ENCODE results near the gene PYGB. TPM values are rescaled to one million over a fixed set of nuclear protein-coding genes. Genes with fewer than 3 reads are reported as not detected.

The PYGB gene
- 45.9 and 68.8 TPM in 2 replicates for polyA plus RNA-seq (2011; rRNA removed)
- polyA minus RNA-seq (2011; rRNA and poly(A)+ RNA removed), result 65.7 and 82.5 TPM in 2 replicates

DNA sequence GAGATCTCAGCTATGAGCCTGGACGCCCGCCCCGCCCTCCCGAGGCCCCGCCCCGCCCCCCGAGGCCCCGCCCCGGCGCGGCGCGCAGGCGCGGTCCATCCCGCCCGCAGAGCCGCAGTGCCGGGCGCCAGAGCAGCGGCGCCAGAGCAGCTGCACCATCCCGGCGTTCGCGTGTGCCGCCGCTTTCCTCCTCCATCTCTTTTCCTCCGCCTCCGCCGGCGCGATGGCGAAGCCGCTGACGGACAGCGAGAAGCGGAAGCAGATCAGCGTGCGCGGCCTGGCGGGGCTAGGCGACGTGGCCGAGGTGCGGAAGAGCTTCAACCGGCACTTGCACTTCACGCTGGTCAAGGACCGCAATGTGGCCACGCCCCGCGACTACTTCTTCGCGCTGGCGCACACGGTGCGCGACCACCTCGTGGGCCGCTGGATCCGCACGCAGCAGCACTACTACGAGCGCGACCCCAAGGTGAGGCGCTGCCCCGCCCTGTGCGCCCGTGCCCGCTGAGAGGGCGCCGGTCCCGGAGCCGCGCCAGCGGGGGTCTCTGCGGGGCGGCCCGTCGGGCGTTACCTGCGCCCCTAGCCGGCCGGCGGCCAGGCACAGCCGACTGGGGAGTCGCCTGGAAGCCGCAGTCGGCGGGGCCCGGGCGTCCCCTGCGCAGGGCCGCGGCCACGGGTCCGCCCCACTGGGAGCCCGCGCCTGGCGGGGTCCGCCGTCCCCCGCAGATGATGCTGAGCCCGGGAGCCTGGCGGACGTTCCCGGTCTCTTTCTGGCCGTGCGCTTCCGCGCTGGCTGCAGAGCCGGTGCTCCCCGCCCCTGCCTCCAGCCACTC is at the start of gene PYGB:
Gene PYGB (plus strand): TSS at position 130 of the 830 bp plus-strand sequence. CDS start 94 bp downstream, at position 224.
- no peaks in the 10 kb centered on the region for H3K27me3 ChIP-seq (ENCODE audit: control insufficient read depth, insufficient read depth, low read length)
- POLR2A ChIA-PET, result interaction anchor here (0.6 kb wide), 1 partner anchor 123 kb away, joined by 8 read pairs; no protein-coding TSS in a partner anchor
- 0 out of 2 replicates have a peak, but pooled peaks cover 2% of the 10 kb centered on the region for H3K36me3 ChIP-seq (ENCODE audit: control insufficient read depth, insufficient read depth, low read length)
- TF ChIP-seq, protein P1, sequence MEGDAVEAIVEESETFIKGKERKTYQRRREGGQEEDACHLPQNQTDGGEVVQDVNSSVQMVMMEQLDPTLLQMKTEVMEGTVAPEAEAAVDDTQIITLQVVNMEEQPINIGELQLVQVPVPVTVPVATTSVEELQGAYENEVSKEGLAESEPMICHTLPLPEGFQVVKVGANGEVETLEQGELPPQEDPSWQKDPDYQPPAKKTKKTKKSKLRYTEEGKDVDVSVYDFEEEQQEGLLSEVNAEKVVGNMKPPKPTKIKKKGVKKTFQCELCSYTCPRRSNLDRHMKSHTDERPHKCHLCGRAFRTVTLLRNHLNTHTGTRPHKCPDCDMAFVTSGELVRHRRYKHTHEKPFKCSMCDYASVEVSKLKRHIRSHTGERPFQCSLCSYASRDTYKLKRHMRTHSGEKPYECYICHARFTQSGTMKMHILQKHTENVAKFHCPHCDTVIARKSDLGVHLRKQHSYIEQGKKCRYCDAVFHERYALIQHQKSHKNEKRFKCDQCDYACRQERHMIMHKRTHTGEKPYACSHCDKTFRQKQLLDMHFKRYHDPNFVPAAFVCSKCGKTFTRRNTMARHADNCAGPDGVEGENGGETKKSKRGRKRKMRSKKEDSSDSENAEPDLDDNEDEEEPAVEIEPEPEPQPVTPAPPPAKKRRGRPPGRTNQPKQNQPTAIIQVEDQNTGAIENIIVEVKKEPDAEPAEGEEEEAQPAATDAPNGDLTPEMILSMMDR (IDR thresholded peaks at IDR 0.05; ENCODE audit: insufficient read depth, low read depth, low read length), result no peak
- H3K4me3 ChIP-seq (ENCODE audit: low read depth, low read length), result peak within 1 kb of the TSS; percentile 61
- CTCF ChIA-PET, result interaction anchor here (0.9 to 2.4 kb wide), 8 partner anchors 10 to 47 kb away, joined by 3 to 9 read pairs (median 6); no protein-coding TSS in a partner anchor
- DNase-seq (ENCODE audit: low read depth), result peak; percentile 37

DNA sequence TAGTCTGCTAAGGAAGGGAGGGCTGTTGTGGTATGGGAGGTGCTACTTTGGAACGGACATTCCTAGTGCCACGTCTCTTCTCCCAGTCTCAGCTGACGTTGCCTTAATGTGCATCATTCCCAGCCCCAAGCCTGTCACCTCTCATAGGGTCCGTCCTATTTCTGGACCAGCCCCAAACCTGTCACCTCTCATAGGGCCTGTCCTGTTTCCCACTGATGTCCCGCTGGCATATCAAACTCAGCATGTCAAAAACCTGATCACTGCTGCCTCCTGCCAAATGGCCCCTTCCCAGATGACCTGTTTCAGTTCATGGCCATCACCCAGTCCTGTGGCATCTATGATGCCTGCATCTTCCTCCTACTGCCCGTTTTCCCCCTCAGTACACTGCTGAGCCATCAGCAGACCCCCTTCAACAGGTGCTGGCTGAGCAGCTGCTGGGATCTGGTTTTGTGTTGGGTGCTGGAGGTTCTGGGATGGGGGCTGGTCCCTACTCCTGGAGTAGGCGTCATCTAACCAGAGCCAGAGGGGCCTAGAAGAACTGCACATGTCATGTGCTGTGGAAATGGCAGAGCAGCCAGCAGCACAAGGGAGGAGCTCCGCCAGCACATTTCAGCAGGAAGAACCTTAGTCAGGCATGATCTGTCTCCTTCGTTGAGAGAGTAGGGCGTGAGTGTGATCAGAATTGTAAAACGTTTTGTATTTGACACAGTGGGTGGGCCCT is 49.1 kb upstream of the PYGB start:
- Histone ChIP-seq H3K27me3 (ENCODE audit: control insufficient read depth, insufficient read depth, low read length) (no peaks in the 10 kb centered on the region), H3K4me3 (ENCODE audit: low read depth, low read length) (no peak overlapping the region), H3K36me3 (ENCODE audit: control insufficient read depth, insufficient read depth, low read length) (no peaks in the 10 kb centered on the region)
- CTCF ChIA-PET, result no interaction called here
- TF ChIP-seq, protein P1 (IDR thresholded peaks at IDR 0.05; ENCODE audit: insufficient read depth, low read depth, low read length), result no peak
- POLR2A ChIA-PET, result no interaction called here
- DNase-seq (ENCODE audit: low read depth), result no peak

DNA sequence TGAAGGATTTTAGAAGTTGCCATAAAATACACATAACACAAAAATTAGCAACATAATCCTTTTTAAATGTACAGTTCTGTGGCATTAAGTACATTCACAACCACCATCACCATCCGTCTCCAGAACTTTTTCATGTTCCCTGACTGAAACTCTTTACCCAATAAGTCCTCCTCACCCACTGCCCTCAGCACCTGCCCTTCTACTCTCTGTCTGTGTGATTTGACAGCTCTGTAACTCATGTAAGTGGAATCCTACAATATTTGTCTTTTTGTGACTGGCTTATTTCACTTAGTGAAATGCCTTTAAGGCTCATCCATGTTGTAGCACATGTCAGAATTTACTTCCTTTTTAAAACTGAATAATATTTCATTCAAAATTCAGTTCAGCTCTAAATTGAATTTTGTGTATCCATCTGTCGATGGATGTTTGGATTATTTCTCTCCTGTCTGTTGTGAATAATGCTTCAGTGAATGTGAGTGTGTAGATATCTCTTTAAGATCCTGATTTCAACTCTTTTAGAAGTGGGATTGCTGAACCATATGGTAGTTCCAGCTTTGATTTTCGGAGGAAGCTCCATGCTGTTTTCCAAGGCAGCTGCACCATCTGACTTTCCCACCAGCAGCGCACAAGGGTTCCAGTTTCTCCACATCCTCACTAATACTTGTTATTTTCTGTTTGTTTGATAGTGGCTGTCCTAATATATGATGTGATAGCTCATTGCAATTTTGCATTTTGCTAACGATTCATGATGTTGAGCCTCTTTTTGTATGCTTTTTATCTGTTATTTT is 48.2 kb upstream of the PYGB start:
- CTCF ChIA-PET, result no interaction called here
- no peak overlapping the region for H3K4me3 ChIP-seq (ENCODE audit: low read depth, low read length)
- TF ChIP-seq, protein P1 (IDR thresholded peaks at IDR 0.05; ENCODE audit: insufficient read depth, low read depth, low read length), result no peak
- DNase-seq (ENCODE audit: low read depth), result no peak
- no peaks in the 10 kb centered on the region for H3K36me3 ChIP-seq (ENCODE audit: control insufficient read depth, insufficient read depth, low read length)
- H3K27me3 ChIP-seq (ENCODE audit: control insufficient read depth, insufficient read depth, low read length), result no peaks in the 10 kb centered on the region
- POLR2A ChIA-PET, result no interaction called here

DNA sequence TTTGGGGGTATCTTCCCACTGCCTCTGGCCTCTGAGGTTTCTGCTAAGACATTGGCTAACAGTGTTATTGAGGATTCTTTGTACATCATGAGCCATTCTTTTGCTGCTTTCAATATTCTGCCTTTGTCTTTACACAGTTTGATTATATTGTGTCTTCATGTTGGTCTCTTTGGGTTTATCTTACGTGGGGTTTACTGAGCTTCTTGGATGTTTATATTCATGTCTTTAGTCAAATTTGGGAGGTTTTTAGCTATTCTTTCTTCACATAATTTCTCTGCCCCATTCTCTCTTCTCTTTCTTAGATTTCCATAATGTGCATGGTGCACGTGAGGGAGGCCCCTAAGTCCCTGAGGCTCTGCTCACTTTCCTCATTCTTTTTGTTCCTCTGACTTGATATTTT is 44.8 kb upstream of the PYGB start:
- TF ChIP-seq, protein P1 (IDR thresholded peaks at IDR 0.05; ENCODE audit: insufficient read depth, low read depth, low read length), result no peak

More for the DNA sequence above, 44.8 kb upstream of the PYGB start:
- Histone ChIP-seq H3K4me3 (ENCODE audit: low read depth, low read length) (no peak overlapping the region), H3K27me3 (ENCODE audit: control insufficient read depth, insufficient read depth, low read length) (no peaks in the 10 kb centered on the region), H3K36me3 (ENCODE audit: control insufficient read depth, insufficient read depth, low read length) (no peaks in the 10 kb centered on the region; the same call in 1 of the 2 replicates)
- ChIA-PET POLR2A (no interaction called here), CTCF (interaction anchor here (0.8 to 1.3 kb wide), 4 partner anchors 8 to 208 kb away, joined by 3 to 4 read pairs (median 3); partner anchors contain the start of gene ENTPD6)
- no peak for DNase-seq (ENCODE audit: low read depth)

All from BJ (cell line).